ENCODE measurements around the gene IMMT.

Gene IMMT

DNA sequence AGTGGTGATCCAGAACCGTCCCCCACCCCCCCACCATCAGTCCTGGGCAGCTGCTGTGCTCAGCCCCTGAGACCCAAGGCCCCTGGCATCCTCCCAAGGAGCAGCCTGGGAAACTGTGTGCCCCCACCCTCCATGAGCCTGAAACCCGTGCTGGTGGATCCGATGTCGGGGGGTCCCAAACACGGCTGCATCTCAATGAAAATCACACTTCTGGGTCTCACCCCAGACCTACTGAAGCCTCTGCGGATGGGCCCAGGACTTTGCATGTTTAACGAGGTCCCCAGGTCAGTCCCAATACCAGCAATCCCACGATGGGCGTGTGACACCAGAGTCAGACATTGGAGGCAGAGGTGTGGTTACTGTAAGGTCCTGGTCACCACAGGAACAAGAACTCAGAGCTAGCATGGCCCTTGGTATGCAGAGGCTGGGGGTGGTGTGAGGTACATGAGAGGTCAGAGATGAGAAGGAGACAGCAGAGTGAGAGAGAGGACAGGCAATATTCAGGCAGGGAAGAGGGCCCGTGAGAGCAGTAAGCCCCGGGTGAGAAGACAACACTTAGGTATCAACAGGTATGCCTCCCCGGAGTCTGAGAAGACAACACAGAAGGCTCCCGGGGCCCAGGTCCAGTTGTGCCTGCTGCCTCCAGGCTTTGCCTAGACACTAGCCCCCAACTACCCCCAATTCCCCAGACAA lies 36.6 kb upstream of the IMMT start:
- no peak for TF ChIP-seq GATA2 (IDR thresholded peaks at IDR 0.05; ENCODE audit: low read depth, low read length)

DNA sequence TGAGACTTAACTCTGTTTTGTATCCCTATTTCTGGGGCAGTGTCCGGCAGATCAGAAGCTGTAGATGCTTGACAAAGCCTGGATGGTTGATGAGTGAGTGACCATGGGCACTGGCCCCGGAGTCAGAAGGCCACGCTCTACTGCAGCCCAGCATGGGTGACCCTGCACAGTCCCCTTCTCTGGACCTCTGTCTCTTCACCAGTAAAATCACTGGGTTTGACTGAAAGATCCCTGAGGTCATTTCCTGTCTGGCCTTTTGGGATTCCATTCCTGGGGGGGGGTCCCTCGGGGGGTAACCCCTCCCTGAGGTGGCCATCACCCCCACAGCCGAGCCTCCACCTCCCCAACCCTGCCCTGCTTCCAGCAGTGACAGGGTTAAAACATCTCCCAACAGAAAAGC lies 35.7 kb upstream of the IMMT start:
- no peak for TF ChIP-seq GATA2 (IDR thresholded peaks at IDR 0.05; ENCODE audit: low read depth, low read length)
- TF ChIP-seq GATA3 (IDR thresholded peaks at IDR 0.05; ENCODE audit: low read depth, low read length), result no peak

GRCh38 chr2:86229221-86229620 lies 34.0 kb upstream of the IMMT start:
- no peak for TF ChIP-seq GATA3 (IDR thresholded peaks at IDR 0.05; ENCODE audit: low read depth, low read length)
- TF ChIP-seq GATA2 (IDR thresholded peaks at IDR 0.05; ENCODE audit: low read depth, low read length), result no peak

- TF ChIP-seq GATA2 (IDR thresholded peaks at IDR 0.05; ENCODE audit: low read depth, low read length) (no peak), GATA3 (IDR thresholded peaks at IDR 0.05; ENCODE audit: low read depth, low read length) (no peak)
Measured at GRCh38 chr2:86227685-86228084, 32.4 kb upstream of the IMMT start.

- TF ChIP-seq GATA2 (IDR thresholded peaks at IDR 0.05; ENCODE audit: low read depth, low read length), result no peak
- no peak for TF ChIP-seq GATA3 (IDR thresholded peaks at IDR 0.05; ENCODE audit: low read depth, low read length)
Measured at GRCh38 chr2:86226636-86227520, 31.6 kb upstream of the IMMT start.

GRCh38 chr2:86226070-86226469 lies 30.8 kb upstream of the IMMT start:
- no peak for TF ChIP-seq GATA3 (IDR thresholded peaks at IDR 0.05; ENCODE audit: low read depth, low read length)
- no peak for TF ChIP-seq GATA2 (IDR thresholded peaks at IDR 0.05; ENCODE audit: low read depth, low read length)

DNA sequence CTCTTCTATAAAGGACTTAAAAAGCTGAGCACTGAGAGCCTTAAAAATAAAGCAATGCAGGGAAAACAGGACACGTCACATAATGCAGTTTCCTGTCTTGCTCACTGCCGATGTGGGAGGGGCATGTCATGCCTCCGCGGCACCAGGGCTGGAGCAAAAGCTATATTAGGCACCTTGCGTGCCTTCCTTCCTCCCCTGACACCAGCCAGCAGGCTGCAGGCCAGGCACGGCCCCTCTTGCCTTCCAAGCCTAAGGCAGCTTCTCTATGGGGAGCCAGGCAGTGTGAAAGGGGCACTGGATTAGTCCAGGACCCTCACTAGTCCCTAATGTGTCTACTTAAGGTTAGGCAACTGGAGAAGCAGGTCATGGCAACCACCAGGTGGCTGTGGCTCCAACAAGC lies 30.3 kb upstream of the IMMT start:
- TF ChIP-seq GATA2 (IDR thresholded peaks at IDR 0.05; ENCODE audit: low read depth, low read length), result no peak
- no peak for TF ChIP-seq GATA3 (IDR thresholded peaks at IDR 0.05; ENCODE audit: low read depth, low read length)

- TF ChIP-seq GATA2 (IDR thresholded peaks at IDR 0.05; ENCODE audit: low read depth, low read length), result no peak
- no peak for TF ChIP-seq GATA3 (IDR thresholded peaks at IDR 0.05; ENCODE audit: low read depth, low read length)
Measured at GRCh38 chr2:86224645-86225355, 29.5 kb upstream of the IMMT start.

GRCh38 chr2:86223927-86224560 lies 28.8 kb upstream of the IMMT start:
- TF ChIP-seq GATA3 (IDR thresholded peaks at IDR 0.05; ENCODE audit: low read depth, low read length) (no peak), GATA2 (IDR thresholded peaks at IDR 0.05; ENCODE audit: low read depth, low read length) (no peak)

DNA sequence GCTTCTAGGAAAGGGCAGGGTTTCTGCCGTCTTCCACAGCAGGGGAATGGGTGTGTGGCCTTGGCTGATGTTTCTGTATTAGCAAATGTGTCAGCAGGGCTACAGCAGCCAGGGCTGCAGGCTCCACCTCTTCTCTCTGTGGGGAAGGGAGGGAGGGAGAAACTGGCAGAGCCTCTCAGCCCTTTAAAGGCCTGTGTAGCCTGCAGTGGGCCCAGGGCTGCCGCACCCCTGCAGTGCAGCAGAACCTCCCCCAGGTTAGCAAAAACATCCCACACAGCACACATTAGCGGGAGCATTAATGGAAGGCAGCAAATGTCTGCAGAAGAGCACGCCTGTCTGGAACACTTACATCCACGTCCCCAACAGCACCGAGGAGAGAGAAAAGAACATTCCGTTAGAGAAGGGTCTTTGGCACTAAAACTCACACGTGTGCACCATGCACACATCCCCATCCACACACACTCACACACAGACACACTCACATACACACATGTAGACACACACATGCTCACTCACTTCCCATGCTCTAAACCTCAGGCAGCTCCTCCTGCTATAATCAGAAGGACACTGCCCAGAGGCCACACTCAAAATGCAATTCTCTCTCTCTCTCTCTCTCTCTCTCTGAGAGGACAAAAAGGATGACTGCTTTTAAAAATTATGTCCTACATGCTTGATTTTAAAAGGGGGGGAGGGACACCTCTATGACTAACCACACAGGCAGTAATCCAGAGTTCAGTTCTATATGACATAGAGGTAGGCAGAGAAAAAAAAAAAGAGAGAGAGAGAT lies 28.1 kb upstream of the IMMT start:
- TF ChIP-seq GATA3 (IDR thresholded peaks at IDR 0.05; ENCODE audit: low read depth, low read length) (no peak), GATA2 (IDR thresholded peaks at IDR 0.05; ENCODE audit: low read depth, low read length) (no peak)

DNA sequence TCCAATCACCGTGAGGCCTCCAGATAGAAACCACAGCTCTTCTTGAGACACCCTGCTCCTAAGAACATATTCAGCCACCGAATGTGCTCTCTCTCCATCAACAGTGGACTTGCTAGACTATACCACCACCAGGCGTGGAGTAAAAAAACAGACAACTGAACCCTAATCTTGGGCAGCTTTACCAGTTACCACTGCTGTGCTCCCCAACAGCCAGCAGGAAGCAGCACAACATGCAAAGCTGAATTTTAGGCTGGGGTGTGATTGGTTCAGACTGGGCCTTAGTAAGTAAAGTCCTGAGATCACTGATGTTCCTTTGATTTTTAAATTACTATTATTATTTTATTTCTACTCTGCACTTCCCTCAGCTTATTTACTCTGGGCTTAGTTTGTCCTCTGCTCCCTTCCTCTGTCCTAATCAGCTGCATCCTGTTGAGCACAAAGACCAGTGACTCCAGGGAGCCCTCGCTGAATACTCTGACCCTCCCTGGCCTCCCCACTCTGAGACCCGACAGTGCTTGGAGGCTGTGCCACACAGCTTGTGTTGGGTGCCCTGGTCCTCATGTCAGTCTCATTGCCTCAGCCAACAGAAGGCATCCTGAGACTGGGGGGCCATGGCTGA lies 25.9 kb upstream of the IMMT start:
- TF ChIP-seq GATA2 (IDR thresholded peaks at IDR 0.05; ENCODE audit: low read depth, low read length) (no peak), GATA3 (IDR thresholded peaks at IDR 0.05; ENCODE audit: low read depth, low read length) (no peak)

DNA sequence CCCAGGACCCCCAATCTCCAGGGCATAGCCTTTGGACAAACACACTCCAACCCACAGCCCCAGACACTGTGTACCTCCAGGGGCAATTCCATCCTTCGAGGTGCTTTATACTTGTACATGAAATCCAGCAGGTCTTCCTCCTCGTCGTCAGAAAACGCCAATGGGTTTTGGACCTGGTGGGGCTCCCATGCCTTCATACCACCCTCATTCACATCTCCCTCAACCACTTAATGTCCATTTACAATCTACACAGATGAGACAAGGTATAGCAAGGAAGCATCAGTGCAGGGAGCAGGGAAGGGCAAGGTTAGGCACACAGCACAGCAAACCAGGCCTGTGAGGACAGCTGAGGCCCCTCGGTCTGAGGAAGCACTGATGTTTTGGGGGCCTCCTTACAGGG lies 24.6 kb upstream of the IMMT start:
- no peak for TF ChIP-seq GATA2 (IDR thresholded peaks at IDR 0.05; ENCODE audit: low read depth, low read length)
- TF ChIP-seq GATA3 (IDR thresholded peaks at IDR 0.05; ENCODE audit: low read depth, low read length), result no peak

DNA sequence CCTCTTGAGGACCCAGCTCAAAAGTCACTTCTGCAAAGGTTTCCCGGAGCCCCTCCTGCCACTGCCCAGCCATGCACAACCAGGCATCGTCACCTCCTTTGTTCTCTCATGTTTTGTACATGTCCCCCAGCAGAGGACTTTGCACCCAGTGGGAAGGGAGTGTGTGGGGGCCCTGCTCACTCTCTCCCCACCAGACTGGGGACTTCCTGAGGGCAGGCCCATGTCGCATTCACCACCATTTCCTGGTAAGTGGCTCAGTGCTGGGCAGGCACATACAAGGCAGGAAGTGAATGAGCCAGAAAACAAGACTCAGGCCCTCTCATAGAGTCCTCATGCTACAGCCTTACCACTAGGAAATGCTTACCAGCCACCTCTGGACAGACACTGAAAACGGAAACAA lies 22.9 kb upstream of the IMMT start:
- TF ChIP-seq GATA3 (IDR thresholded peaks at IDR 0.05; ENCODE audit: low read depth, low read length), result no peak
- TF ChIP-seq GATA2 (IDR thresholded peaks at IDR 0.05; ENCODE audit: low read depth, low read length), result no peak

All from SH-SY5Y (cell line).